ENCODE measurements around the gene ATP11B.

- no peak for TF ChIP-seq CTCF (IDR thresholded peaks at IDR 0.05; ENCODE audit: low read depth, low read length, poor library complexity, severe bottlenecking)
- TF ChIP-seq EZH2phosphoT487 (IDR thresholded peaks at IDR 0.05; ENCODE audit: borderline replicate concordance, low read length) = no peak
These were observed 21.2 kb downstream of the ATP11B start for GRCh38 chr3:182814419-182815062.
